Right lobe of liver (tissue), 6 donors: ENCODE data around the gene FAM78A. TPM values are rescaled to one million over a fixed set of nuclear protein-coding genes. Genes with fewer than 3 reads are reported as not detected.
A peak's percentile ranks its signal among the peaks of the same experiment; 100 is the strongest.
"Not testable (repeated sequence)": the region's sequence is repeated elsewhere in the genome, so short reads cannot be mapped to it uniquely, and the experiment has no call there.

Experiments
- ATAC-seq, 4 donors: fragments of 200-7000 bp; cut with Tn5 transposase; one replicate each; pipeline ENCODE4 v1.9.1; 2020; ENCODE audit warnings: mild to moderate bottlenecking in 4 of 4, moderate library complexity in 4 of 4
- DNase-seq, 3 donors: peaks; one replicate each; pipeline ENCODE4 v3.0.0-alpha.2; 2020
- H3K27ac ChIP-seq, 3 donors: fragments of 200-600 bp; one replicate each; pipeline ENCODE4 v1.8.0; 2022
- H3K27me3 ChIP-seq, 2 donors: fragments of 200-600 bp; one replicate each; pipeline ENCODE4 v1.8.0; 2022
- H3K36me3 ChIP-seq, 4 donors: fragments of 200-600 bp; sonication (generic) in 1 of 4; one replicate each; pipeline versions ENCODE4 v1.5.1 to v1.8.0; 2017 to 2022; ENCODE audit warnings: control low read depth in 1 of 4
- H3K4me1 ChIP-seq, 4 donors: fragments of 200-600 bp; sonication (generic) in 1 of 4; one replicate each; pipeline versions ENCODE4 v1.5.1 to v1.8.0; 2017 to 2022; ENCODE audit warnings: control low read depth in 1 of 4
- H3K4me3 ChIP-seq, 3 donors: fragments of 200-600 bp; one replicate each; pipeline ENCODE4 v1.8.0; 2022
- H3K9me3 ChIP-seq, 4 donors: fragments of 200-600 bp; sonication (generic) in 1 of 4; one replicate each; pipeline versions ENCODE4 v1.5.1 to v1.8.0; 2017 to 2022; ENCODE audit warnings: control low read depth in 1 of 4
- CTCF ChIP-seq, 4 donors: fragments of 200-600 bp in 3 of 4; fragments of 450-650 bp in 1 of 4; IDR thresholded peaks; one replicate each; pipeline versions ENCODE4 v1.5.1 to v1.8.0; 2016 to 2022; ENCODE audit warnings: antibody characterized with exemption in 4 of 4, mild to moderate bottlenecking in 2 of 4
- POLR2A ChIP-seq: fragments of 450-650 bp; IDR thresholded peaks from one replicate; pipeline ENCODE4 v1.6.1; 2017; ENCODE audit warnings: antibody characterized with exemption, mild to moderate bottlenecking
- WGBS: methylation state at CpG from one replicate; pipeline ENCODE4 v1.1.6; 2018; ENCODE audit warnings: low coverage, low lambda C conversion rate; ENCODE audit not compliant: insufficient coverage; ENCODE audit errors: missing lambda C conversion rate; 5-methylcytosine and 5-hydroxymethylcytosine counted together
- intact Hi-C, 2 donors: fragments of 100-400 bp; cut with DNase I; formaldehyde crosslinking; loops; one replicate each; pipeline versions ENCODE4 v1.11.2 to v1.14.1; 2022
- total RNA-seq, 6 experiments: library from RNA; depleted of rRNA in 2 of 6; stranded (reverse); fragments of >200 nt in 2 of 6; fragmentation: NEBNext Ultra II Directional in 3 of 6; extraction: Animal tissue kit (Norgen Biotek cat#: 25700) in 3 of 6; gene quantifications; one replicate each; pipeline versions ENCODE4 v1.1.0 to v1.2.4, GENCODE V29; 2016 to 2023
- donor health status: DM: no; HTN: yes; CAD: no.
- donor health status: DM: no; HTN: no; CAD: no.
- donor health status: DM: no; HTN: no; CAD: no.
- donor health status: DM: no; HTN: yes; CAD: no.
- donor health status: DM: no; HTN: yes; CAD: no.

Gene FAM78A
- total RNA-seq, 6 experiments from 2014 or later: 0.92 to 2.4 (median 1.6) TPM

- no peak overlapping the region for H3K4me3 ChIP-seq
- H3K27ac ChIP-seq: no peak overlapping the region
- no peak for TF ChIP-seq CTCF (IDR thresholded peaks at IDR 0.05)
Observed at GRCh38 chr9:131266266-131267229, 9.8 kb downstream of the FAM78A start.

GRCh38 chr9:131264231-131264630 is 12.1 kb downstream of the FAM78A start:
- Histone ChIP-seq H3K27ac (no peak overlapping the region), H3K4me3 (no peak overlapping the region), H3K4me1 (no peaks in the 10 kb centered on the region), H3K27me3 (no peaks in the 10 kb centered on the region), H3K36me3 (peaks cover 0 to 6% (median 0%) of the 10 kb centered on the region in 4 donors), H3K9me3 (no peaks in the 10 kb centered on the region)
- 21% methylated on average over 7 of the region's 11 CpGs for WGBS
- intact Hi-C loops: no loop called here
- TF ChIP-seq CTCF (IDR thresholded peaks at IDR 0.05): no peak
- TF ChIP-seq POLR2A: no peak
- ATAC-seq: peak in 1 of 4 donors; percentile 18
- no peak for DNase-seq

More at GRCh38 chr9:131266266-131267229, 9.8 kb downstream of the FAM78A start:
- peak in 3 of 4 donors; percentile 10 to 36 (median 24) for ATAC-seq
- intact Hi-C loops: no loop called here
- Histone ChIP-seq H3K4me1 (no peaks in the 10 kb centered on the region), H3K9me3 (no peaks in the 10 kb centered on the region), H3K27me3 (no peaks in the 10 kb centered on the region), H3K36me3 (no peaks in the 10 kb centered on the region)
- peak in 1 of 3 donors; percentile 52 for DNase-seq
- 53% methylated on average over 10 of the region's 26 CpGs for WGBS

- ATAC-seq (no peak), DNase-seq (no peak)
- intact Hi-C loops: no loop called here
- Histone ChIP-seq H3K36me3 (peaks cover 0 to 6% (median 0%) of the 10 kb centered on the region in 4 donors), H3K4me1 (no peaks in the 10 kb centered on the region), H3K4me3 (no peak overlapping the region), H3K27ac (no peak overlapping the region), H3K27me3 (no peaks in the 10 kb centered on the region), H3K9me3 (no peaks in the 10 kb centered on the region)
- no CpG with 5 or more reads among the region's 6 CpGs for WGBS
- TF ChIP-seq POLR2A (no peak), CTCF (IDR thresholded peaks at IDR 0.05) (no peak)
Observed at GRCh38 chr9:131263701-131264100, 12.6 kb downstream of the FAM78A start.

GRCh38 chr9:131263033-131263343 is 13.3 kb downstream of the FAM78A start:
- H3K27me3 ChIP-seq, DNase-seq, H3K9me3 ChIP-seq, H3K4me3 ChIP-seq, intact Hi-C loops, H3K36me3 ChIP-seq, ATAC-seq, H3K27ac ChIP-seq, H3K4me1 ChIP-seq: not testable (repeated sequence)
- 86% methylated on average over 5 of the region's 5 CpGs for WGBS

- H3K27me3 ChIP-seq: no peaks in the 10 kb centered on the region
- no peak for TF ChIP-seq CTCF (IDR thresholded peaks at IDR 0.05)
- no peak for TF ChIP-seq POLR2A
- H3K27ac ChIP-seq: no peak overlapping the region
- no peaks in the 10 kb centered on the region for H3K9me3 ChIP-seq
- no peak overlapping the region for H3K4me3 ChIP-seq
- ATAC-seq: no peak
- H3K36me3 ChIP-seq: peaks cover 0 to 6% (median 0%) of the 10 kb centered on the region in 4 donors
- no peak for DNase-seq
- intact Hi-C loops: no loop called here
- WGBS: 68% methylated on average over 13 of the region's 13 CpGs
- H3K4me1 ChIP-seq: no peaks in the 10 kb centered on the region
Observed at GRCh38 chr9:131262327-131263032, 13.8 kb downstream of the FAM78A start.
